OCI-M2 (cell line): ENCODE measurements around the gene CHI3L2.
"Not testable (repeated sequence)": the region's sequence is repeated elsewhere in the genome, so short reads cannot be mapped to it uniquely, and the experiment has no call there.

ENCODE experiments used
- DNase-seq: peaks from one replicate; lab custom pipeline; 2025; ENCODE audit not compliant: unreplicated experiment; lab: John Stamatoyannopoulos, UW

Gene CHI3L2

DNA sequence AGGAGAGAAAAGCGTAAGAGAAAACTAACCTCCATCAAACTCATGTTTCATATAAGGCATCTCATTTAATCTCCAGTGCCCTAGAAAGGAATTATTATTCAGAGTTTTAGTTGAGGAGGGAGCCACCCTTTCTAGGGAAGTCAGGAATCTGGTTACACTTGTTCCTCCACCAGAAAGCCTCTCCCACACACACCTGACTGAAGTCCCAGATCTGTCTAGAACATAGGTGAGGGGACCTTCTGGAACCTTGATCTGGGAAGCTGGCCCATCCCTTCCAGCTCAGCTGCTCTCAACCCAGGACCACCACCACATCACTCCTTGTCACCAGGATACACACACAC is 25.2 kb upstream of the CHI3L2 start:
- DNase-seq = no peak

DNA sequence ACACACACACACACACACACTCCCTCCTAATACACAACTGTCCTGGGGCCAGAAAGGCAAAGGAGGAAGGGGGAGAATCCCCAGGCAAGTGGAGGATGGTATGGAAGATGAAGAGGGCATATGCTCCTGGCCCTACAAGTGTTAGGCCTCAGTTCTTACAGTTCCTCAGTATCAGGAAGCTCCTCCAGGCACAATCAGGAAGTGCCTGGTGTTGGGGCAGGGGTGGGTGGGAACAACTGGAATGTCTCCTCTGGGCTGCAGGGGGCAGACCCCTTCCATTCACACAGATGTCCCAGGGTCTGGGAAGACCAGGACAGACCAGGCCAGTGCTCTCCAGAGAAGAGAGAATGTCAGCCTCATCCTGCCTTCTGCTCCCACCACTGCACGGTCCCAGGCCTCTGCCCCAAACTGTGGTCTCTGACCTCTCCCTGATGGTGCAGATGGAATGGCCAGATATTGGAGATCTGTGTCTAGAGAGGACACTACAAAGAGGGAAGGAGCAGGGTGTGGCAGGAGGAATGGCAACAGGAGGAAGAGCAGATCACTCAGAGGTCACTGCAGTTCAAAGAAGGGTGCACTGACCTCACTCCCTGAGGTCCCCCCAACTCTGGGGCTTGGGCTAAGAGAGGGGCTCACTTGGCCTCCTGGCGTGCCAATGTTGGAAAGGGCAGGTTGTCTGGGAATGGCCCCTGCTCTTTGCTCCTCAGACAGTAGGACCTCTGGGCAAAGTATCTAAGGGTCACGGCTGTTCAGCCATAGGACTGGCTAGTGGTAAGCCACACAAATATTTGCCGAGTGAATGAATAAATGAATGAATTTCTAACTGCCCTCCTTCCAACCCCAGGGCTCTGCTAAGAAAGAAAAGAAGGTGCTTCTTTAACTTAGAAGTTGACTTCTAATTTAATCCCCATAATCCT is 24.5 kb upstream of the CHI3L2 start:
- no peak for DNase-seq

DNA sequence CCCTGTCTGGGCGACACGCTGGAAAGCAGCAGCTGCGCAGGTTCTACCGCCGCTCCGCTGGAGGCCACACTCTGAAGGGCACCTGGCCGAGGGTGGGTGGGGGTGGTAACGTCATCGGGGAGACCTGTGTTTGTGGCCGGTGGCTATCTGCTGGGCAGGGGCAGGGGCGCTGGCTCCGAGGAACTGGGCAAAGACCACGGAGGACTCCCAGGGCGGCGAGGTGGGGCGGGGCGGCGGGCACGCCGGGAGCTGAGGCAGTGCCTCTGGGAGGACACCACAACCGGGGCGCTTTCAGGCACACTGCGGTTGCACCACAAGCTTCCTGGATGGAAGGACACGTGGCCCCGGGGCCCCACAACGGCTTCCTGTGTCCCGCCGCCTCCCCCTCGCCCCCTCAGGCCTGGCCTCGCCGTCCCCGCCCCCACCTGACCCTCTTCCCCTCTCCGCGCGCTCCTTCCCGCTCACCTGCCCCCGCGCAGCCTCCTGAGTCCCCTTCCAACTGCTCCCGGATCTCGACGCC is 23.8 kb upstream of the CHI3L2 start:
- DNase-seq = no peak

- no peak for DNase-seq
Observed at GRCh38 chr1:111204201-111204982, 23.1 kb upstream of the CHI3L2 start.

- no peak for DNase-seq
Observed at GRCh38 chr1:111204983-111205713, 22.4 kb upstream of the CHI3L2 start.

GRCh38 chr1:111205714-111206050 is 21.8 kb upstream of the CHI3L2 start:
- DNase-seq = no peak

- DNase-seq = no peak
Observed at GRCh38 chr1:111208921-111209320, 18.6 kb upstream of the CHI3L2 start.

GRCh38 chr1:111209622-111210021 is 17.9 kb upstream of the CHI3L2 start:
- DNase-seq = no peak

DNA sequence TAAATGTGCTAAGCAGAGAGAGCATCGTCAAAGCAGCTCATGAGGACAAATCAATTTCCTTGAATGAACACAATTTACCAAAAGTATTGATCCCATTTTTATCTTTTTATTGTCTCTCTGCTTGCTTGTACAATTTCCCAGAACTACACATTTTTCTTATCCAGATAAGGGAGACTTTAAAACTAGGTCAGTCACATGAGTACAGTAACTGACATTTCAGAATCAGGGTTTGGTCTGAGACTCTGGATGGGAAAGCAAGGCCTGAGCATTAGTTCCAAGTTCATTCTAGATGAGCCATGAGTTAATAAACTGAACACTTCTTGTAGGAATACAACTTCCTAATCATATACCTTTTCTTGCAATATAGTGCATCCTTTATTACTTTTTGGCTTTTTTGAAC is 15.6 kb upstream of the CHI3L2 start:
- DNase-seq = no peak

DNA sequence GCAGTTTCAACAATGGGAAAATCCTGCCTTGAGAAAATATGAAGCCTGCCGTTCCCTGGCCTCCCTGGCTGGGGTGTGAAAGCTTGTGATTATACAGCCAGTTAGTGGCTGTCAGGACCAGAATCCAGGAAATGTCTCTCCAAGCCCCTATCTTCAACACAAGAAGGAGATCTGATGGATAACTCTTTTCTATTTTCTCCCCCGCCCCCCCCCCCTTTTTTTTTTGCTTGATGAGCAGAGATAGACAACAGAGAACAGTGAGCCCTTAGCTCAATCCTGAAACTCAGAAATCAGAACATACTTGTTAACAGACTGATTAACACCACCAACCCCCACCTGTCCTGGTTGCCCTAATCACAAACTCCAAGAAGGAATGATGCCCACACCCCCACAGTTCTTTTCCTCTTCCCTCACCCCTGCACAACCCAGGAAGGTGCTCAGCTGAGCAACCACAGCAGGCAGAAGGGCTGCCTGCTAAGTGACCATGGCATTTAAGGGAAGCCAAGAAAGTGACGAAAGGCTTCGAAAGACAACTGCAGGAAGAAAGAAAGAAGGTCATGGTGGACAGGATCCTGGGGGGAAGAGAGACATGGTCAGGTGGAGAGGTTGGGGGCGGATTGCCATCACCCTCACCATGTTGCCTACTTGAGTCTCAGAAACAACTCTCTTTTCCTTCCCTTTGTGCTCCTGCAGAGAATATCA is 14.7 kb upstream of the CHI3L2 start:
- no peak for DNase-seq

- DNase-seq = no peak
Observed at GRCh38 chr1:111213412-111213811, 14.1 kb upstream of the CHI3L2 start.

DNA sequence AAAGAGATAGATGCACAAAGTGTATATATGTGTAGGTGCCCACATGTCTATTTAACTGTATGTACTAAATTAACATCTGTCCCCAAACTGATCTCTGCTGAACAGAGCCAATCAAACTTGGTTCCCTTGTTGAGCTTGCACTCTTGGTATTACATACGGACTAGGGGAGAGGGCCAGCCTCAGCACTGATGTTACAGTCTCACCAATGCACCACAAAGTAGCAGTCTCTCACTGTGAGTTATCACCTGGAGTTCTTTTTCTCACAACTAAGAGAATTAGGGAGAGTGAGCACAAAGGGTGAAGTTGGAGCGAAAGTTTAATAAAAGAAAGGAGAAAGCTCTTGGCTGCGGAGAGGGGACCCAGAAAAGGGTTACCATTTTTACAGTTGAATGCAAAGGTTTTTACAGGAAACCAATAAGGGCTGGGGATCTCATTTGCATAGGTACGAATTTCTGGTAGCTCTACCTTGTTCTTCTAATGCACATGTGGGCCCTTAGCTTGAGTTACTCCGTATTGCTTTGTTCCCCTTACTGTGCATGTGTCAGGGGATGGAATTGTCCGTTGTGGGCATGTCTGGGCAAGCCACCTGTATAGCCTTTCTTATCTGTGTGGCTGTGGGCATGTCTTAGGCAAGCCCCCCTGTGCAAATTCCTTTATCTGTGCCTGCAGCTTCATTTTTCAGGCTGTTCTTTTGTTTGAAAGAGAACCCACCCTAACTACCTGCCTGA is 13.3 kb upstream of the CHI3L2 start:
- DNase-seq = no peak

DNA sequence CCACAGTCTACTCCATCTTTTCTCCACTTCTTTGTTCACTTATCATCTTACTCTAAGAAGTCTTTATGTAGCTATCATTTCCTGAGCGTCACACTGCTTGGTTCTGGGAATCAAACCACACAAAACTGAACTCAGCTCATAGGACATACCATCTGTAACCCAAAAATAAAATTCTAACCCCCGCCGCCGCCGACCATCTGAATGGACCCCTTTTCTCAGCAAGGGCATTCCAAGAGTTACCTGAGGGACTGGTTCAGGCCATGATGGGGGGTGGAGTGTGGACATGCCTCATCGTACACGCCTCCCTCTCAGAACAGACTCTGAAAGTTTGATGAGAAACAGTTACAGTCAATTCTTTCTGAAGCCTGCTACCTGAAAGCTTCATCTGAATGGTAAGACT is 12.6 kb upstream of the CHI3L2 start:
- DNase-seq = no peak

GRCh38 chr1:111215285-111215684 is 12.2 kb upstream of the CHI3L2 start:
- not testable (repeated sequence) for DNase-seq

- DNase-seq = no peak
Observed at GRCh38 chr1:111216751-111217150, 10.8 kb upstream of the CHI3L2 start.

DNA sequence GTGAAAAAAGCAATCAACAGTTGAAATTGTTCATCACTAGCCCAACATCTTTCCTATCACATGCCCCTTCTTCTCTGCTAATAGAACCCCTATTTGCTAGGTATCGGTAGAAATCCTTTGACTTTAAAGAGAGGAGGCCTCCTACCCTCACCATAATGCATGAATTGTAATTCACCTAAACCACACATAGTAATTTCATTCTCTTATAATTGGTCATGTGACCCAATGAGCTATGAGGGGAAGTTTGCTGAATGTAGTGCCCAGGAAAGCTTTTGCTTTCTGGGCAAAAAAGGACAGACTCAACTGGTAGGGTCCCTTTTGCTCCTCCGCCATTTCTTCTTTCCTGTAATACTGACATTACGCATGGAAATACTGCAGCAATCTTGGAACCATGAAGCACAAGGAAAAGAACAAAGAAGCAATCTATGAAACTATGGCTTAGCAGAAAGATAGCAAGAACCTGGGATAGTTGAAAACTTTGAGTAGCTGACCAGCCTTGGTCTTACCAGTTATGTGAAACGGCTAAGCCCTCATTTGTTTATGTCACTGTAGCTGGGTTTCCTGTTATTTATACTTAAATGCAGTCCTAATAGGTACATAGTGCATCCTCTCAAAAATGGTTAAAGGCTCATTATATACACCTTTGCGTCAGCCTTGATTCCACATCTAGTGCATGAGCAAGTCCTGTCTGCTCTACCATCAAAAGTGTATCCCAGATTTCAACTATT is 10.2 kb upstream of the CHI3L2 start:
- no peak for DNase-seq

GRCh38 chr1:111218701-111219556 is 8.6 kb upstream of the CHI3L2 start:
- DNase-seq = no peak

DNA sequence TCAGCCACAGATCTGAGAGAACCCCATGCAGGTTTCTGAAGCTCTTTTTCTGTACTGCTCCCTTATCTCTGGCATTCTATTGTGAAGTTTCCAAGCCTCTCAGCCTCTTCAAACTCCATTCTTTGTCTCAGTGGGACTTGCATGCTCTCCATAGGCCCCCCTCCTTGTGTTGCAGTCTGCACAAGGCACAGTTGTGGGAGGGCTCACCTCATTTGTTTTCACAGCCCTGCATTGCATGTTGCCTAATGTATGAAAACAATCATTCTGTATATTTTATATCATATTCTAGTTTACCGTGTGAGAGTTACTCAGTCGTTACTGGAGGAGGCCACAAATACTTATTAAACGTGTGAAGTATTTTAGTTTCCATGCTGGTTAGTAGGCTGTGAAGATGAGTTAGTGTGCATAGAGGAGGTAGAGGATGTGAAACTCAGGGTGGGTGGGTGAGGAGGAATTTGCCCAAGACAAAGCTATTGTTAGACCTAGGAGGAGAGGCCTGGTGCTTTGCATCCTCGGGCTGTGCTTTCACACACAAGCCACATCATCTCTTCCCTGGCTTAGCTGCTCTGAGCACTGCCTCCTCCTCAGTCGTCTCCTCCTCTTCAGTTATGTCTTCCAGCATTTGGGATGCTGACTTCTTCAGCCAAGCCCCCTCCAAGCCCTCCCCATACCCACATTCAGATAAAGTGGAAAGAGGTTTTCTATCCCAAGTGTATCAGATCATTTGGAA is 7.8 kb upstream of the CHI3L2 start:
- no peak for DNase-seq
